Natural killer cell (primary cell): Measurements from ENCODE around the gene BCAS3. TPM values are rescaled to one million over a fixed set of nuclear protein-coding genes. Genes with fewer than 3 reads are reported as not detected.

Experiments
- ATAC-seq, 3 donors: fragments of 150-1000 bp in 2 of 3; fragments of 200-7000 bp in 1 of 3; cut with Tn5 transposase; 1 replicate in 1 of 3; 2 replicates in 2 of 3; pipeline ENCODE4 v1.10.0; 2021; ENCODE audit warnings: mild to moderate bottlenecking in 2 of 3, moderate library complexity in 2 of 3
- DNase-seq, 2 donors: peaks; one replicate each; pipeline versions ENCODE4 v3.0.0 to v3.0.0-alpha.2; 2013 to 2021; ENCODE audit warnings: mixed read lengths in 1 of 2
- H3K27ac ChIP-seq: one replicate; pipeline ENCODE4 v1.5.1; 2013; ENCODE audit warnings: mild to moderate bottlenecking, low read length
- H3K27me3 ChIP-seq: one replicate; pipeline ENCODE4 v1.6.1; 2013; ENCODE audit warnings: low read length; ENCODE audit not compliant: control insufficient read depth, insufficient read depth
- H3K36me3 ChIP-seq: one replicate; pipeline ENCODE4 v1.6.1; 2013; ENCODE audit warnings: low read length; ENCODE audit not compliant: control insufficient read depth, insufficient read depth
- H3K4me1 ChIP-seq: one replicate; pipeline ENCODE4 v1.6.1; 2013; ENCODE audit warnings: low read length; ENCODE audit not compliant: control insufficient read depth, insufficient read depth
- H3K4me3 ChIP-seq: one replicate; pipeline ENCODE4 v1.5.1; 2013; ENCODE audit warnings: low read length
- H3K9me3 ChIP-seq: one replicate; pipeline ENCODE4 v1.6.1; 2013; ENCODE audit warnings: low read length; ENCODE audit not compliant: control insufficient read depth, insufficient read depth
- H3K27ac Mint-ChIP-seq, 2 donors: one replicate each; pipeline ENCODE4 v1.8.0; 2022; ENCODE audit warnings: mild to moderate bottlenecking in 2 of 2, mixed read lengths in 2 of 2, moderate library complexity in 1 of 2
- H3K27me3 Mint-ChIP-seq, 2 donors: one replicate each; pipeline ENCODE4 v1.8.0; 2022; ENCODE audit warnings: low read depth in 2 of 2, mixed read lengths in 2 of 2
- H3K36me3 Mint-ChIP-seq: one replicate; pipeline ENCODE4 v1.8.0; 2022; ENCODE audit warnings: mixed read lengths
- H3K4me1 Mint-ChIP-seq, 2 donors: one replicate each; pipeline ENCODE4 v1.8.0; 2022; ENCODE audit warnings: mixed read lengths in 2 of 2
- H3K4me3 Mint-ChIP-seq: one replicate; pipeline ENCODE4 v1.8.0; 2022; ENCODE audit warnings: mild to moderate bottlenecking, moderate library complexity, mixed read lengths
- H3K9me3 Mint-ChIP-seq, 2 donors: one replicate each; pipeline ENCODE4 v1.8.0; 2022; ENCODE audit warnings: mixed read lengths in 2 of 2
- WGBS: methylation state at CpG from one replicate; pipeline ENCODE4 v1.1.7; 2013; ENCODE audit warnings: missing lambda C conversion rate; ENCODE audit not compliant: insufficient coverage; 5-methylcytosine and 5-hydroxymethylcytosine counted together
- intact Hi-C: fragments of 100-400 bp; cut with micrococcal nuclease; formaldehyde crosslinking; loops from one replicate; pipeline ENCODE4 v1.14.2; 2022
- total RNA-seq, 4 donors: library from RNA; stranded (reverse); fragments of 120-200 nt in 1 of 4; gene quantifications; one replicate each; pipeline versions ENCODE4 v1.2.3 to v1.2.4, GENCODE V29; 2013 to 2022
- TF ChIP-seq, protein P1 (sequence below): fragments of 200-600 bp; IDR thresholded peaks from one replicate; pipeline ENCODE4 v1.8.0; 2022; ENCODE audit warnings: antibody characterized with exemption

The BCAS3 gene
- total RNA-seq, 3 donors from 2014 or later (not counting 1 experiment from before 2014, with no cell fraction given) = 60.5 to 87.8 (median 72.0) TPM

GRCh38 chr17:61132524-61132923 lies 454.9 kb downstream of the BCAS3 start:
- H3K27me3 ChIP-seq = no peaks in the 10 kb centered on the region
- intact Hi-C loops = loop anchor here (10.0 kb wide), 1 partner anchor 122 kb away; no protein-coding TSS in a partner anchor

GRCh38 chr17:61133853-61134252 lies 456.2 kb downstream of the BCAS3 start:
- no peaks in the 10 kb centered on the region for H3K4me1 ChIP-seq
- H3K36me3 ChIP-seq = no peaks in the 10 kb centered on the region
- intact Hi-C loops = loop anchor here (10.0 kb wide), 1 partner anchor 121 kb away; no protein-coding TSS in a partner anchor
- H3K4me3 Mint-ChIP-seq = no peak overlapping the region
- H3K4me3 ChIP-seq = no peak overlapping the region
- H3K9me3 Mint-ChIP-seq = no peaks in the 10 kb centered on the region
- TF ChIP-seq, protein P1, sequence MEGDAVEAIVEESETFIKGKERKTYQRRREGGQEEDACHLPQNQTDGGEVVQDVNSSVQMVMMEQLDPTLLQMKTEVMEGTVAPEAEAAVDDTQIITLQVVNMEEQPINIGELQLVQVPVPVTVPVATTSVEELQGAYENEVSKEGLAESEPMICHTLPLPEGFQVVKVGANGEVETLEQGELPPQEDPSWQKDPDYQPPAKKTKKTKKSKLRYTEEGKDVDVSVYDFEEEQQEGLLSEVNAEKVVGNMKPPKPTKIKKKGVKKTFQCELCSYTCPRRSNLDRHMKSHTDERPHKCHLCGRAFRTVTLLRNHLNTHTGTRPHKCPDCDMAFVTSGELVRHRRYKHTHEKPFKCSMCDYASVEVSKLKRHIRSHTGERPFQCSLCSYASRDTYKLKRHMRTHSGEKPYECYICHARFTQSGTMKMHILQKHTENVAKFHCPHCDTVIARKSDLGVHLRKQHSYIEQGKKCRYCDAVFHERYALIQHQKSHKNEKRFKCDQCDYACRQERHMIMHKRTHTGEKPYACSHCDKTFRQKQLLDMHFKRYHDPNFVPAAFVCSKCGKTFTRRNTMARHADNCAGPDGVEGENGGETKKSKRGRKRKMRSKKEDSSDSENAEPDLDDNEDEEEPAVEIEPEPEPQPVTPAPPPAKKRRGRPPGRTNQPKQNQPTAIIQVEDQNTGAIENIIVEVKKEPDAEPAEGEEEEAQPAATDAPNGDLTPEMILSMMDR = no peak
- H3K27ac Mint-ChIP-seq = no peak overlapping the region
- H3K4me1 Mint-ChIP-seq = peaks cover 1 to 9% of the 10 kb centered on the region in 2 donors
- ATAC-seq (no peak), DNase-seq (no peak)
- no peak overlapping the region for H3K27ac ChIP-seq
- no peaks in the 10 kb centered on the region for H3K27me3 ChIP-seq
- no peaks in the 10 kb centered on the region for H3K9me3 ChIP-seq
- WGBS = 100% methylated on average over 1 of the region's 1 CpG
- H3K36me3 Mint-ChIP-seq = no peaks in the 10 kb centered on the region
- H3K27me3 Mint-ChIP-seq = no peaks in the 10 kb centered on the region

More at GRCh38 chr17:61132524-61132923, 454.9 kb downstream of the BCAS3 start:
- DNase-seq (no peak), ATAC-seq (no peak)
- no peaks in the 10 kb centered on the region for H3K36me3 ChIP-seq
- 96% methylated on average over 4 of the region's 4 CpGs for WGBS
- TF ChIP-seq, protein P1 = no peak
- Mint-ChIP-seq H3K36me3 (no peaks in the 10 kb centered on the region), H3K4me3 (no peak overlapping the region), H3K27ac (no peak overlapping the region), H3K27me3 (no peaks in the 10 kb centered on the region), H3K4me1 (peaks cover 0 to 12% of the 10 kb centered on the region in 2 donors), H3K9me3 (no peaks in the 10 kb centered on the region)
- H3K4me3 ChIP-seq = no peak overlapping the region
- no peaks in the 10 kb centered on the region for H3K4me1 ChIP-seq
- no peaks in the 10 kb centered on the region for H3K9me3 ChIP-seq
- no peak overlapping the region for H3K27ac ChIP-seq

DNA sequence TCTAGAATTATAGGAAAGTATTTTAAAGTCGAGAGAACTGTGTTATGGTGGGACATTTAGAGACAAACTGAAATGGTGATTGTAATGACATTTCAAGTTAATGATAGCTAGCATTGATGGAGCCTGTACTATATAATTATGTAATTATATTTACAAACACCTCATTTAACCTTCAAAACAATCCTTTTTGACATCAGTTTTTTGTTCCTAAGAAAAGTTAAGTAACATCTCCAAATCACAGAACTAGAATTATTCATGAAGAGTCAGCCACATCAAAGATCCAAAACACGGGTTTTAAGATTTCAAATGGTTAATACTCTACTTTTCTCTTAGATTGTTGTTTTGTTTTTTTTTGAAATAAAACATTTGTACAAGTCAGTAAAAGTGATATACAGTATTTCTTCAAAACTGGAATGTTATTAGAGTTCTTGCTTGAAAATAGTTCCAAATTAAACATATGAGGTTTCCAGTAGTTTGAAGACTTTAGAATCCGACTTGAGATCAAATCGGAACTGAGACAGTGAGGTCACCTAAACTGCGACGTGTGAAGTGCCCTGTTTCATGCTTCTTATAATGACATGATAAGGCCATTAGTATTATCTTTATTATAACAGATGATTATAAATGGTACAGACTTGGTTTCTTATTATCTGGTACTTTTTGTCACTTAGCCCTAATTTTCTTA lies 457.0 kb downstream of the BCAS3 start:
- H3K27me3 ChIP-seq = no peaks in the 10 kb centered on the region
- WGBS = 97% methylated on average over 3 of the region's 6 CpGs
- TF ChIP-seq, protein P1 = no peak
- no peak for DNase-seq
- no peaks in the 10 kb centered on the region for H3K9me3 ChIP-seq
- ATAC-seq = no peak
- intact Hi-C loops = loop anchor here (10.0 kb wide), 1 partner anchor 120 kb away; no protein-coding TSS in a partner anchor
- H3K27ac Mint-ChIP-seq = no peak overlapping the region
- H3K4me3 ChIP-seq = no peak overlapping the region
- H3K27ac ChIP-seq = no peak overlapping the region
- peaks cover 5% of the 10 kb centered on the region for H3K4me1 ChIP-seq
- no peak overlapping the region for H3K4me3 Mint-ChIP-seq
- H3K9me3 Mint-ChIP-seq = no peaks in the 10 kb centered on the region
- H3K4me1 Mint-ChIP-seq = peaks cover 10 to 14% of the 10 kb centered on the region in 2 donors
- no peaks in the 10 kb centered on the region for H3K36me3 ChIP-seq
- H3K27me3 Mint-ChIP-seq = no peaks in the 10 kb centered on the region
- no peaks in the 10 kb centered on the region for H3K36me3 Mint-ChIP-seq
